Endothelial cell of umbilical vein (primary cell): ENCODE data around the gene PBX3. TPM values are rescaled to one million over a fixed set of nuclear protein-coding genes. Genes with fewer than 3 reads are reported as not detected.

Source experiments
- BruUV-seq: library from RNA; stranded (reverse); fragments of 400-500 nt; replicated peaks from 2 replicates; lab custom pipeline; 2021; lab: Mats Ljungman, UMichigan
- CTCF ChIA-PET: fragments of 300-600, 350-600 bp; sonication (Branson Sonifier 250); formaldehyde crosslinking; loops from one replicate; lab custom pipeline; 2021; ENCODE audit warnings: antibody characterized with exemption, inconsistent platforms; lab: Charles Lee
- POLR2A ChIA-PET: fragments of 300-600, 350-600 bp; sonication (Branson Sonifier 250); formaldehyde crosslinking; loops from one replicate; lab custom pipeline; 2021; ENCODE audit warnings: antibody characterized with exemption, inconsistent platforms; lab: Charles Lee
- DNase-seq: peaks from one replicate; pipeline ENCODE4 v3.0.0-alpha.2; 2011; ENCODE audit warnings: low read depth, low spot score
- FAIRE-seq: peaks from 2 replicates; lab custom pipeline; 2011; peaks lifted over from hg19 to GRCh38; lab: Jason Lieb, UNC
- H2AFZ ChIP-seq: 2 replicates; pipeline ENCODE4 v1.6.0; 2012; ENCODE audit warnings: low read depth, low read length, control low read depth, inconsistent platforms
- H3K27ac ChIP-seq: 2 replicates; pipeline ENCODE4 v1.5.1; 2011; ENCODE audit warnings: low read depth, mild to moderate bottlenecking, control low read depth, low read length, moderate library complexity; ENCODE audit not compliant: insufficient read depth
- H3K27me3 ChIP-seq, 2 experiments: 2 replicates each; pipeline versions ENCODE4 v1.6.0 to v1.6.1; 2011; ENCODE audit warnings: low read length in 2 of 2, mixed read lengths in 1 of 2; ENCODE audit not compliant: control insufficient read depth in 2 of 2, insufficient read depth in 2 of 2
- H3K36me3 ChIP-seq, 2 experiments: 2 replicates in 1 of 2; 3 replicates in 1 of 2; pipeline ENCODE4 v1.5.1; 2011; ENCODE audit warnings: low read length in 2 of 2, mild to moderate bottlenecking in 1 of 2, moderate library complexity in 1 of 2; ENCODE audit not compliant: control insufficient read depth in 2 of 2, insufficient read depth in 2 of 2; ENCODE audit errors: extremely low read depth in 1 of 2
- H3K4me1 ChIP-seq: 3 replicates; pipeline ENCODE4 v1.5.1; 2011; ENCODE audit warnings: mild to moderate bottlenecking, low read length; ENCODE audit not compliant: control insufficient read depth, insufficient read depth; ENCODE audit errors: extremely low read depth
- H3K4me2 ChIP-seq: 2 replicates; pipeline ENCODE4 v1.6.1; 2011; ENCODE audit warnings: low read length, control low read depth, mixed read lengths; ENCODE audit not compliant: insufficient read depth
- H3K4me3 ChIP-seq, 3 experiments: fragments of 200-600 bp in 1 of 3; sonication (generic), shearing (Covaris generic) in 1 of 3; replicated peaks in 1 of 3; 2 replicates each; pipeline ENCODE4 v1.5.1; 2011 to 2016; ENCODE audit warnings: control low read depth in 3 of 3, low read length in 3 of 3, mild to moderate bottlenecking in 2 of 3, inconsistent platforms in 1 of 3, low read depth in 1 of 3, moderate library complexity in 1 of 3; ENCODE audit not compliant: insufficient read depth in 1 of 3
- H3K79me2 ChIP-seq: 2 replicates; pipeline ENCODE4 v1.6.0; 2012; ENCODE audit warnings: low read length, inconsistent platforms; ENCODE audit not compliant: control insufficient read depth, insufficient read depth
- H3K9ac ChIP-seq: replicated peaks from 2 replicates; pipeline ENCODE3; 2011; ENCODE audit warnings: low read length, control low read depth; ENCODE audit not compliant: insufficient read depth; ENCODE audit errors: extremely low read depth
- H3K9me1 ChIP-seq: replicated peaks from 3 replicates; pipeline ENCODE4 v1.6.0; 2011; ENCODE audit warnings: mild to moderate bottlenecking, low read length; ENCODE audit not compliant: control insufficient read depth, insufficient read depth; ENCODE audit errors: extremely low read depth
- H3K9me3 ChIP-seq: replicated peaks from 2 replicates; pipeline ENCODE4 v1.5.1; 2012; ENCODE audit warnings: low read length, inconsistent platforms; ENCODE audit not compliant: control insufficient read depth, insufficient read depth
- H4K20me1 ChIP-seq: replicated peaks from 2 replicates; pipeline ENCODE3; 2011; ENCODE audit warnings: mild to moderate bottlenecking, low read length; ENCODE audit not compliant: control insufficient read depth, insufficient read depth; ENCODE audit errors: extremely low read depth
- CTCF ChIP-seq, 2 donors: IDR thresholded peaks; 1 replicate in 1 of 2; 2 replicates in 1 of 2; pipeline ENCODE4 v1.5.1; 2011; ENCODE audit warnings: low read length in 2 of 2, mild to moderate bottlenecking in 2 of 2, moderate library complexity in 2 of 2, control low read depth in 1 of 2, inconsistent platforms in 1 of 2, low read depth in 1 of 2; ENCODE audit not compliant: insufficient read depth in 1 of 2; ENCODE audit errors: extremely low read depth in 1 of 2
- EZH2 ChIP-seq: IDR thresholded peaks from 2 replicates; pipeline ENCODE4 v1.6.1; 2012; ENCODE audit warnings: borderline replicate concordance, low read depth, mild to moderate bottlenecking, moderate library complexity, low read length, inconsistent platforms; ENCODE audit not compliant: severe bottlenecking
- FOS ChIP-seq: IDR thresholded peaks from 2 replicates; pipeline ENCODE4 v1.6.1; 2011; ENCODE audit warnings: mild to moderate bottlenecking, low read length, moderate library complexity, borderline replicate concordance; ENCODE audit not compliant: insufficient read depth
- GATA2 ChIP-seq: IDR thresholded peaks from 2 replicates; pipeline ENCODE4 v1.7.0; 2011; ENCODE audit warnings: low read depth, mild to moderate bottlenecking, moderate library complexity, mixed read lengths, low read length; ENCODE audit not compliant: insufficient read length, insufficient read depth
- JUN ChIP-seq: IDR thresholded peaks from 2 replicates; pipeline ENCODE4 v1.6.1; 2011; ENCODE audit warnings: borderline replicate concordance, low read depth; ENCODE audit not compliant: insufficient read length, insufficient read depth
- MYC ChIP-seq: IDR thresholded peaks from one replicate; pipeline ENCODE4 v1.6.1; 2011; ENCODE audit warnings: mild to moderate bottlenecking, low read depth, low read length
- POLR2A ChIP-seq: IDR thresholded peaks from 2 replicates; pipeline ENCODE4 v1.6.1; 2012; ENCODE audit warnings: low read depth, mild to moderate bottlenecking, control low read depth, low read length
- POLR2AphosphoS5 ChIP-seq: IDR thresholded peaks from 2 replicates; pipeline ENCODE4 v1.6.1; 2012; ENCODE audit warnings: low read depth, mild to moderate bottlenecking, control low read depth, low read length, moderate library complexity; ENCODE audit not compliant: insufficient read depth
- dilution Hi-C: fragments of 300-500 bp; cut with MboI; formaldehyde crosslinking; loops from one replicate; pipeline ENCODE4 v1.15.0; 2019; ENCODE audit warnings: low sequenced_read_pairs; ENCODE audit not compliant: extremely low pct_ligation_motif_present
- intact Hi-C: fragments of 100-400 bp; cut with micrococcal nuclease; formaldehyde crosslinking; loops from one replicate; pipeline ENCODE4 v1.10.0; 2022
- polyA plus RNA-seq, 4 experiments: library from polyadenylated mRNA; depleted of rRNA in 3 of 4; stranded (reverse) in 3 of 4; unstranded in 1 of 4; fragments of >200 nt; gene quantifications; 2 replicates each; pipeline versions ENCODE4 v1.2.1 to v1.2.3, GENCODE V29; 2011 to 2012; ENCODE audit warnings: missing spikeins in 1 of 4
- total RNA-seq: library from RNA; stranded (reverse); gene quantifications from 2 replicates; pipeline ENCODE4 v1.2.3, GENCODE V29; 2021
- TF ChIP-seq, protein P1 (sequence below): IDR thresholded peaks from 2 replicates; pipeline ENCODE4 v1.6.1; 2011; ENCODE audit not compliant: insufficient read depth, insufficient read length

The PBX3 gene
- total and polyA plus RNA-seq, 2 donors (not counting 3 experiments of a cell fraction or from before 2014, with no cell fraction given): 18.8 to 42.0 TPM

DNA sequence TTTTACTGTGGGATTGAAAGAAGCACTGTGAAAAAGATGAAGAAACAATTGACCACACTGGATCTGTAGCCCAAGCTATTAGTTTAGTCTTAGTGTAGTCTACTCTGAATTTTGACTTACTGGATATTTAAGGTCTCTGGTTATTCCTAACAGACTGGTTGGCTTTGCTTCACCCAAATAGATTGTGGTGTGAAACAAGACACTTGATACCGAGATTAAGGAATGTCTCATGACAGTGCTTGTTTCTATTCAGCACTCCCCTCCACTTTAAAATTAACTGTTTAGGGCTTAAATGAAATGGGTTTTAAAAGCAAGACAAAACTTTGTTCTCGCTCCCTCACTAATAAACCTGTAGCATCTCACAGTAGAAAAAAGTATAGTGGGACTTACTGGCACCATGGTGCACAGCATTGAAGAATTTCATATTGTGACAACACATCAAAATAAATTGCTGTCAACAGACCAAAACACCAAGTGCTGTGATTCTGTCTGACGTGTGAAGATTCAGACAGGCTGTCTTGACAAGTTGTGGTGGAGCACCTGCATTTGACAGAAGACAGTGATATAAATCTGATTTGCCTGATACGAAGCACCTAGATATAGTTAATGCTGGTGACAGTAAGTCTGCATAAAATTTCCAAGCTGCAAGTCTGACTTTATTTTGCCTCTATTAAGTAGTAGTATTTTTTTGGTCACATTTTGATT, 73.1 kb downstream of the PBX3 start:
- FAIRE-seq (no peak), DNase-seq (no peak)
- Histone ChIP-seq H3K4me3 (no peak overlapping the region), H4K20me1 (peaks cover 4% of the 10 kb centered on the region), H3K27me3 (no peaks in the 10 kb centered on the region), H3K79me2 (peaks cover 14% of the 10 kb centered on the region), H3K36me3 (no peaks in the 10 kb centered on the region), H3K4me2 (no peak overlapping the region), H2AFZ (no peak overlapping the region), H3K4me1 (peaks cover 4% of the 10 kb centered on the region), H3K9me3 (no peaks in the 10 kb centered on the region), H3K9ac (no peak overlapping the region), H3K9me1 (no peaks in the 10 kb centered on the region), H3K27ac (no peak overlapping the region)
- intact Hi-C loops: no loop called here
- ChIA-PET POLR2A (no interaction called here), CTCF (interaction anchor here (1.4 to 2.0 kb wide), 2 partner anchors 9 to 14 kb away, joined by 3 to 9 read pairs; no protein-coding TSS in a partner anchor)
- no TSS peak for BruUV-seq
- dilution Hi-C loops: no loop called here
- TF ChIP-seq EZH2: no peak
- TF ChIP-seq, protein P1, sequence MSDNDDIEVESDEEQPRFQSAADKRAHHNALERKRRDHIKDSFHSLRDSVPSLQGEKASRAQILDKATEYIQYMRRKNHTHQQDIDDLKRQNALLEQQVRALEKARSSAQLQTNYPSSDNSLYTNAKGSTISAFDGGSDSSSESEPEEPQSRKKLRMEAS: no peak
- no peak for TF ChIP-seq MYC
- TF ChIP-seq POLR2A: no peak
- TF ChIP-seq GATA2: no peak
- no peak for TF ChIP-seq CTCF (IDR thresholded peaks at IDR 0.05; ENCODE audit: extremely low read depth in 1 of 2, insufficient read depth in 1 of 2, low read depth in 1 of 2, low read length in 2 of 2)
- no peak for TF ChIP-seq JUN
- no peak for TF ChIP-seq POLR2AphosphoS5
- no peak for TF ChIP-seq FOS
